GM18867 (cell line): ENCODE measurements around the gene CSH2.
"Not testable (repeated sequence)": the region's sequence is repeated elsewhere in the genome, so short reads cannot be mapped to it uniquely, and the experiment has no call there.

ENCODE experiments used
- ATAC-seq: cut with Tn5 transposase; IDR thresholded peaks from one replicate; pipeline ENCODE4 v1.9.1; 2021; ENCODE audit warnings: mild to moderate bottlenecking, moderate library complexity; ENCODE audit not compliant: unreplicated experiment

Gene CSH2

DNA sequence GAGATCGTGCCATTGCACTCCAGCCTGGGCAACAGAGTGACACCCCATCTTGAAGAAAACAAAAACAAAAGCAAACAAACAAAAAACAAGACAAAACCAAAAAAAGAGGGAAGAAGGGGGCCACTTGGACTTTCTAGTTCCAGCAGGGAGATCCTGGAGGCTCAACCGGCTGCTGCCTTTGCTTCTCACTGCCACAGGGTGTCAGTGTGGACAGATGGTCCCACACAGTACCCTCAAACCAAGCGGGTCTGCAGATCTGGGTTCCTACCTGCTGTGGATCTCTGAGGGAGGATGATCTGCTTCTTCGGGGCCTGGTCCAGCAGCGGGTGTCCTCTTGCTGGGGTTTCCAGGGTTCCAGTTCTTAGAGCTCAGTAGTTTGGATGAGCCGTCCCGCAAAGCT, 6.9 kb downstream of the CSH2 start:
- not testable (repeated sequence) for ATAC-seq

- no peak for ATAC-seq
Observed at GRCh38 chr17:63859257-63859656, 14.2 kb downstream of the CSH2 start.

- ATAC-seq, result not testable (repeated sequence)
Observed at GRCh38 chr17:63856425-63856824, 17.1 kb downstream of the CSH2 start.

DNA sequence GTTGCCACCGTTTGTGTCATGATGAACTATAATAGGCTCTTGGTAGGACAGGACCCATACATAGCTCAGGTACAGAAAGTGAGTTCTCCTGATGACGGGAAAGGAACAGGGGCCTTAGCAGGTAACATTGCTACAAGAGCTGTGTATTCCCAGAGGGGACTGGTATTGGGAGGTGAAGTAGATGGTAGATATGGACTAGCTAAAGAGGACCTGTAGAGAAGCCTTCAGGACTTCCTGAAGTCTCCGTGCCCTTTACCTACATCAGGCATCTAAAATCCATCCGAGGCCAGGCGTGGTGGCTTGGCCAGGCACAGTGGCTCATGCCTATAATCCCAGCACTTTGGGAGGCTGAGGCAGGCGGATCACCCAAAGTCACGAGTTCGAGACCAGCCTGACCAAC, 18.3 kb downstream of the CSH2 start:
- no peak for ATAC-seq

- no peak for ATAC-seq
Observed at GRCh38 chr17:63854709-63855108, 18.8 kb downstream of the CSH2 start.

DNA sequence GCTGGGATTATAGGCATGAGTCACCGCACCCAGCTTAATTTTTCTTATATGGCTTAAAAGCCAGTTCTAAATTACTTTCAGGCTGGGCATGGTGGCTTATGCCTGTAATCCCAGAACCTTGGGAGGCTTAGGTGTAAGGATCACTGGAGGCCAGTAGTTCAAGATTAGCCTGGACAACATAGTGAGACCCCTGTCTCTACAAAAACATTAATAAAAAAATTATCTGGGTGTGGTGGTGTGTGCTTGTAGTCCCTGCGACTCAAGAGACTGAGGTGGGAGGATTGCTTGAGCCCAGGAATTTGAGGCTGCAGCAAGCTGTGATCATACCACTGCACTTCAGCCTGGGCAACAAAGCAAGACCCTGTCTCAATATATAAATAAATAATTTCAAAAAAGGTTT, 20.2 kb downstream of the CSH2 start:
- no peak for ATAC-seq

- no peak for ATAC-seq
Observed at GRCh38 chr17:63850401-63850800, 23.1 kb downstream of the CSH2 start.

DNA sequence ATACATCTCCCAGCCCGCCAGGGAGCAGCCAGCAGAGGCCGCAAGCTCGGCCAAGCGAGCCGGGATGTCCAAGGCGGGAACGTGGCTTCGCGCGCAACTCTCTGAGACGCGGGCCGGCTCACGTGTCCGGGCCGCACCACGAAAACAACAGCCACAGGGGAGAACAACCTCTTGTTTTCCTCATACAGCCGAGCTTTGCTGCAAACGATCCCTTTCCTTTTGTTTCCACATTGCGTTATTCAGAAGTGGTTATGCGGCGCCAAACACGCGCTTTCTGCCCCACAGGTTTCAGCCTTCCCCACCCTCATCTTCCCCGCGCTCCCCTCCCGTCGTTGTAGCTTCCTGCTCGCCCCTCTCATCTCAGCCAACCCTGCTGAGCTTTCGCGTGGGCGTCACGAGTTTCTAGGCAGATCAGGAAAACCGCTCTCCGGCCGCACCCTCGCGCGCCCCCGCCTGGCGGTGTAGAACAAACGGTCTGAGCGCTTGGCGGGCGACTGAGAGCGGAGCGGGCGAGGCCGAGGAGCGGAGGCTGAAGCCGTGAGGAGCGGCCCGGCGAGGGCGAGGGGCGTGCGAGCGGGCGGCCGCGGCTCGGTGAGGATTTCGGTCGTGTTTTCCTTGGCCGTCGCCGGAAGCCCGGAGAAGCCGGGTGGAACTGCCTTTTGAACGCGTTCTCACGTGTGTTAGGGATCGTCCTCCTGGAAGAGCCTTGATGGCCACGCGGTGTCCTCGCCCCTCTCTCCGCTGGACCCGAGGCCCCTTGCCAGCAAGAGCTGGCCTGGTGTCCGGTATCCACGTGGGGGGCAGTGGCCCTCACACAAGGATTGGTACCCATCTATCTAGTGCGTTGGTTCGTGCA, 24.4 kb downstream of the CSH2 start:
- ATAC-seq, result peak; percentile 85

DNA sequence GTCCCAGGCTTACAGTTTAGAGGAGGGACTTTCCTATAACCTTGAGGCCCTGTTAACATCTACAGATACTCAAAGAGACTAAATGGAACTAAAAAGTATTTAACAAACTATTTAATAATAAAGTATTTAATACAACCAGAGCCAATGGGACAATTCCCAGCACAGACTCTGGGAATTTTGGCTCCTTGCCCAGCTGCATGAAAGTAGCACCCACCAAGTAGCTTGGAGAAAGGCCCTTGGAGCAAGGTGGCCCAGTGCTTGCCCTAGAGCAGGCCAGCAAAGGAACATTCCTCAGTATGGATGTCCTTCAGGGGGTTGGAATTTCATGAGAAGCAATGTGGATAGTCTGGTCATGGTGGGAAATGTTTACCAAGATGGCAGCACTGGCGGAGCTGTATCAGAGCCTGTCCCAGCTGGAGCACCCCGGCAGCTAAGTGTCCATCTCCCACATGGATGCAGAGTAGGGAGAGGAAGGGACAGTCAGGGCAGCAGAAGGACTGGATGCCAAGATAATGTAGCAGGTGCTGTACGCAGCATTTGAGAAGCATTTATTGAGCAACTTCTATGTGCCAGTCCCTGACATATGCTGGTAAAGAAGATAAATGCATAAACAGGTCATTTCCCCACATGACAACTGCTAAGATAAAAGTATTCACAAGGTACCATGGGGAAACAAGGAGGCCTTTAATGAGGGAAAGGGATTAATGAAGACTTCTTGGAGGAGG, 25.8 kb downstream of the CSH2 start:
- no peak for ATAC-seq

DNA sequence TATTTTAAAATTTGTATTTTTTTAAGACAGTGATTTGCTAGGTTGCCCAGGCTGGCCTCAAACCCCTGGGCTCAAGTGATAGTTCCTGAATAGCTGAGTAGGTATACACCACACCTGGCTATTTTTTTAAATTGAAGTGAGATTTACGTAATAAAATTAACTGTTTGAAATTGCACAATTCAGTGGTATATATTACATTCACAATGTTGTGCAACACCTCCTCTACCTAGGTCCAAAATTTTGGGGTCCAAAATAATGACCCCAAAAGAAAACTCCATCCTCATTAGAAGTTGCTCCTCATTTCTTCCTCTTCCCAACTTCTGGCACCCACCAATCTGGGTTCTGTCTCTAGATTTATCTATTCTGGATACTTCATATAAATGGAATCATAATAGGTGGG, 28.0 kb downstream of the CSH2 start:
- no peak for ATAC-seq

DNA sequence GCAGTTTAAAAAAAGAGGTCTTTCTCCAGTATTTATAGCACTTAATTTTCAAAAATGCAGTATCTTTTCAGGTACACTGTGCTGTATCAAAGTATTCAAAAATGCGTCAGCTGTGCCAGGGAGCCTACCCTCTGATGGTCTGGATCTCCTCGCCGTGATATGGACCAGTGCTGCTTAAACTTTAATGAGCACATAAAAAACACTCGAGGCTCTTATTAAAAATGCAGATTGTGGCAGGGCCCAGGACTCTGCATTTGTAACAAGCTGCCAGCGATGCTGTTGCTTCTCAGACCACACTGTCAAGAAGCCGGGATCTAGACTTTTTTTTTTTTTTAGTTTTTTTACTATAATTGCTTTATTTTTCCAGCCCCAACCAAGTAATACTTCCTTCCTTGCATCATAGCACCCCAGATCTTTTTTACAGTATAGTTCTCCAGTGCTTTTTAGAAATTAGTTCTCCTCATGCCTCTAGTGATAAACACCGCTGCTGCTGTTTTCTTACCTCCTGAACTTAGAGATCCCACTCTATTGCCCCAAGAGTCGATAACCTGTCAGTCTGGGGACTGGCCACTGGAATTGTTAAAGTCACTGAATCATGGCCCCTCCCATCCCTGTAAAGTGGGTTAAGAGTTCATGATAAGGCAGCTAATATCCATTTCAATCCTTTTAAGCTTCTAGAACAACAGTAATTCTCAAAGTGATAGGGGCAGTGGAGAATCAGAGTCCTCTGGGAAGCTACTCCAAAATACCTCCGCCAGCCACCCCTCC, 29.4 kb downstream of the CSH2 start:
- no peak for ATAC-seq

DNA sequence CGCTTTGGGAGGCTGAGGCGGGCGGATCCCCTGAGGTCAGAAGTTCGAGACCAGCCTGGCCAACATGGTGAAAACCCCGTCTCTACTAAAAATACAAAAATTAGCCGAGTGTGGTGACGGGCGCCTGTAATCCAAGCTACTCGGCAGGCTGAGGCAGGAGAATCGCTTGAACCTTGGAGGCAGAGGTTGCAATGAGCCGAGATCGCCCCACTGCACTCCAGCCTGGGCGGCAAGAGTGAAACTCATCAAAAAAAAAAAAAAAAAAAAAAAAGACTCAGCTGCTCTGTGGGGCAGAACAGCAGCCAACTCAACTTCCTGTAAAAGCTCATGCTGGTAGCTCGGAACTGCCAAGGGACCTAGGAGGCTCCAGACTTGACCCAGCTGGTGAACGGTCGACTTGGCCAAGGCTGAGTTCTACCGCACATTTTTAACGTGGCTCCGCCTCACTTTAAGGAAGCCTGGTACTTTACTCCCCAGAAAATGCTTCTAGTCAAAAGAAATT, 30.0 kb downstream of the CSH2 start:
- ATAC-seq, result not testable (repeated sequence)

DNA sequence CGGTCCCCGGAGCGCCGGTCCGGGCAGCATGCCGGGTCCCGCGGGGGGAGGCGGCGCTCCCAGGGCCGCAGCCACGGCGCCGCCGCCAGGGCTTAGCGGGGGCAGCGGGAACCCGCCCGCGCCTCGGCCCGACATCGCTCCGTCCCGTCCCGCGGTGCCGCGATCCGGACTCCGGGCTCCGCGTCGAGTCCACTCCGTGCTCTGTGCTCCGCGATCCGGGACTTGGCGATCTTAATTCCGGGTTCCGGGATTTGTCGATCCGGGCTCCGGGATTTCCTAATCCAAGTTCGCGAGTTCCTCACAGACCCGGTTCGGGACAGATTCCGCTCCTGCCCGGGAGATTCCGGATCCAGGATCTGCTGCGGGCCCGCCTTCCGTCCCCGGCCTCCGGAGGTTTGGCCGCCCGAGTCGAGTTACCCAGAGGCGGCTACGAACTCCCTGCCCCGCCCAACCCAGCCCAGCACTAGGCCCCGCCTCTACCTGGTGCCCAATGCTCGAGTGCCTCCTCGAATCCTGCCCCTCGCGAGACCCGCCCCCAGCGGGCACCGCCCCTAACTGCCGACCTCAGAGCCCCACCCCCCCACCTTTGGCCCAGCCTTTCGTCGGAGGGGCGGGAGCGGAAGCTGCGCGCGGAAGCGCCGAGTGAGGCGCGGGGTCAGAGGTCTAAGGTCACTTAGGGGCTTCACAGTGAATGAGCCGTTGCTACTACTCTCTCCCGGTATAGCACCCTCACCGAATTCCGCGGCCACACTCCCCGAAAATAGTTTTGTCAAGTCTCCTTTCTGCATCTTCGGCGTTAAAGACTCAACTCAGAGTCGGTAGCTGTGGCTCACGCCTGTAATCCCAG, 30.7 kb downstream of the CSH2 start, which contains the start of gene SMARCD2:
Gene SMARCD2, minus strand, starts transcription at position 146 of the 847 bp plus-strand sequence. Its CDS starts 11 bp downstream, at position 135.
- ATAC-seq, result peak; percentile 80

DNA sequence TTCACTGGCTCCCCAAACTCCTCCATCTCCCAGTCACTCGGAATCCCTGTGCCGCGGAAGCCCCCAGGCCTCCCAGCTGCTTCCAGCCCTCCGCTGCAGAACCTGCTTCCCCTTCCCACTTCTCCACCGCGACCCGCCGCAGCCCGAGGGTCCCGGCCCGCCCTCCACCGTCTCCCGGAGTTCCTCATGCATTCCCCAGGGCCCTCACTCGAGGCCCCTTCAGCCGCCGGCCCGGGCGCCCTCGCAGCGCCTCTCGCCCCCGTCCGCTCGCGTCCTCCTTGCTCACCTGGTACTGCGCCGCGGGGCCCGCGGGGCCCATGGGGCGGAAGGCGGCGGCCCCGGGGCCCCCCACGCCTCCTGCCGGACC, 31.3 kb downstream of the CSH2 start:
- peak; percentile 27 for ATAC-seq

DNA sequence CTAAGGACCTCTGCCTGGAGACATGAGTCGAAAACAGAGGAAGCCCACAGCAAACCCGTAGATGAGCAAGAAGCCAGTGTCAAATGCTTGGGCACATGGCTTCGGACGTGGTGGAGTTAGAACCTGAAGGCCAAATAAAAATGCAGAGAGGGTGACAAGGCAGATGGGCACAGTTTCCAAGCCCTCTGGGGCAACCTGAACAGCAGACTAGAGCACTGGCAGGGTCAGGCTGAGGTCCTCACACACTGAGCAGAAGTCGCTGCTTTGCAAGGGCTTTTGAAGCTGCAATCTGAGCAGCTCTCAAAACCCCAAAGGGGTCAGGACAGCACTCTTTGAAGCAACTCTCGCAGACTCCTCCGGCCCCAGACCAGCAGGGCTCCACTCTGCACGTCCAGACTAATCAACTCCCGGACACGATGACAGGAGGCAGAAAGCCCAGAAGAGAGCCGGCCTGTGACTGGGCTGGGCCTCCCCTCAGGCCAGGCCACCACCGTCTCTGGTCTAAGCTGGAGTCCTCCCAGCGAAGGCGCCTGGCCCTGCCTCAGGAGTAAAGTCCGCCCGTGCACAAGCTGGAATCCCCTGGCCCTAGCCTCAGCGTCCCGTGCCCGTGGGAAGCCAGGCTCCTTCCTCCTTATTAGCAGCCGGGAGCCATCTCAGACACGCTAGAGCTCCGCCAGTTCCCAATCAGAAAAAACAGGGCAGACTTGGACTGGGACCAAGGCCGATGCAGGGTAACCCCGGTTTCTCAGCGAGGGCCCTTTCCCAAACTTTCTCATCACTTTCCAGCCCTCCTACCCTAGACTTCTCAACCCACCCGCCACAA, 31.9 kb downstream of the CSH2 start:
- ATAC-seq, result no peak

DNA sequence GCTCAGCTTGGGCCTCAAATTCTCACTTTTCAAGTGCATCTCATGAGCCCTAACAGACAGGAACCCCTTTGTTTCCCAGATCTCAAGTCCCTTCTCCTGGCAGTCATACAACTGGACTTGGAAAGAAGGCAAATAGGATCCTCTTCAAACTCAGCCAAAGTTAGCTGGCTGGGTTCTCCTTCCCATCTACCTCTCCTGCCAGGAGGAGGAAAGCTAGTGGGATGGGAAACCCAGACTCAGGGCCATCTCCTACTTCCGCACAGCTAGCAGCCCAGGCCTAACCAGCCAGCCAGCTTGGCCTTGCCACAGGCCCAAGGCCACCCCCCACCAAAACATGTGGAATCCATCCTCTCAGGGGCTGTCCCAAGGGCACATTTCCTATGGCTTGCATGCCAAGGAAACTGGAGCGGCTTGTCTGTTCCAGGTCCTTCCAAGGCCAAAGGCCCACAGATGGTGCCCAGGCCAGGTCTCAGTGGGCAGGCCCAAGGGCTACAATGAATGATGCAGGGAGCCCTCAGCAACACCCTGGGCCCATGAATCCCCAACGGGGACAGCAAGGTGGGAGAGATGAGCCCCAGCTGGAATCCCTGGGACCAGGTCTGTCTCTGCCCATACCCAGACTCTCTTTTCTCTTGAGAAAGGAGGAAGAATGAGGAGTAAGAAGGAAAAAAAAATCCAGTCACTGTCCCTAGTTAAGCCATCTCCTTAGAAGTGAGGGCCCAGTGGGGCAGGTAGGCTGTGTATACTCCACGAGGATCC, 32.7 kb downstream of the CSH2 start:
- no peak for ATAC-seq

GRCh38 chr17:63838631-63839171, 34.8 kb downstream of the CSH2 start:
- ATAC-seq, result no peak

- ATAC-seq, result no peak
Observed at GRCh38 chr17:63837962-63838600, 35.4 kb downstream of the CSH2 start.
